ENCODE data around the gene NPHP4.

NPHP4 gene

DNA sequence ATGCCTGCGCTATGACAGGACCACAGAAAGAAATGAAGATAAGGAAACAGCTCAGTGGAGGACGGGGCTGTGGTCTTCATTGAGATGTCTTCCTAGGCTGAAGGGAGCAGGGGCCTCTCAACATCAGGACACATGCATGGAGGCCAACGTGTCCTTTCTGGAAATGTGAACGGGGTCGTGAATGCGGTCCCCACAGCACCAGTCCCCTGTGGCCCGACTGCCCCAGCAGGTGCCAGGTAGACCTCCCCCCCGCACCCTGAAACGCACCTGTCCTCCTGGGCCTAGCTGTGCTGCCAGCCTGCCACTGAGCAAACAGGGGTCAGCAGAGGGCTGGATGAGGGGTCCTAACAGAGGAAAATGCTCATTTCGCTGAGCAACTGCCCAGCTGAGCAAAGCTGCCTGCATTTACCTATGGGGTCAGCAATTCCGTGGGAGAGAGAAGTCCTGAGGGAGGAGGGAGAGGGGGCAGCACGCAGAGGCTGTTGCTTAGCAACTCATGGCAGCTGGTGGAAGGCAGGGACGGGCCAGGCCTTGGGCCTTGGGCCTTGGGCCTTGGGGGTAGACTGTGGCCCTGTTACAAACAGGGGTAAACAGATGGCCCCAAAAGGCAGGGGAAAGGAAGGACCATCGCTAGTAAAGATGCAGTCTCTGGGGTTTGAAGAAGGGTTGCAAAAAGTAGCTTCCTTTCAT, 77.4 kb downstream of the NPHP4 start:
- peaks cover 0 to 9% (median 0%) of the 10 kb centered on the region in 5 donors for H3K36me3 ChIP-seq (ENCODE audit: control insufficient read depth in 5 of 5, insufficient read depth in 5 of 5, low read length in 5 of 5)
- H3K4me3 ChIP-seq (ENCODE audit: low read depth in 1 of 5, low read length in 5 of 5), result no peak overlapping the region
- H3K27ac ChIP-seq (ENCODE audit: low read depth, low read length), result no peak overlapping the region
- peaks cover 0 to 7% (median 0%) of the 10 kb centered on the region in 5 donors for H3K4me1 ChIP-seq (ENCODE audit: control insufficient read depth in 5 of 5, insufficient read depth in 5 of 5, low read length in 5 of 5)
- no peaks in the 10 kb centered on the region for H3K27me3 ChIP-seq (ENCODE audit: control insufficient read depth in 5 of 5, insufficient read depth in 4 of 5, low read length in 5 of 5)
- H3K9ac ChIP-seq (ENCODE audit: low read length in 5 of 5), result no peak overlapping the region
- H3K9me3 ChIP-seq (ENCODE audit: control insufficient read depth in 5 of 5, low read length in 5 of 5), result no peaks in the 10 kb centered on the region

DNA sequence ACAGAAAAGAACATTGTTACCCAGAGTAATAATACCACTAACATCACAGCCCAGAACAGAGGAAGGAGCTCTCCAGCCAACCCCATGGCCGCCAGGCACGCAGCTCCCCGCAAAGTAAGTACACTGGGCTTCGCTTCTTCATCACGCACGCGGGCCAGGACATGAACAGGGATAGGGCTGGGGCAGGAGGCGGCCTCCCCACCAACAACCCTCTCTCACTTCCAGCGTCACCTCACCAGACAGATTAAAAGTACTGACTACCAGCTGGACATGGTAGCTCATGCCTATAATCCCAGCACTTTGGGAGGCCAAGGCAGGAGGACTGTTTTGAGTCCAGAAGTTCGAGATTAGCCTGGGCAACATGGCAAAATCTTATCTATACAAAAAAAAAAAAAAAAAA, 78.3 kb downstream of the NPHP4 start:
- no peak overlapping the region for H3K4me3 ChIP-seq (ENCODE audit: low read depth in 1 of 5, low read length in 5 of 5)
- H3K27me3 ChIP-seq (ENCODE audit: control insufficient read depth in 5 of 5, insufficient read depth in 4 of 5, low read length in 5 of 5), result no peaks in the 10 kb centered on the region
- H3K9ac ChIP-seq (ENCODE audit: low read length in 5 of 5), result no peak overlapping the region
- no peaks in the 10 kb centered on the region for H3K9me3 ChIP-seq (ENCODE audit: control insufficient read depth in 5 of 5, low read length in 5 of 5)
- peaks cover 0 to 7% (median 0%) of the 10 kb centered on the region in 5 donors for H3K4me1 ChIP-seq (ENCODE audit: control insufficient read depth in 5 of 5, insufficient read depth in 5 of 5, low read length in 5 of 5)
- H3K36me3 ChIP-seq (ENCODE audit: control insufficient read depth in 5 of 5, insufficient read depth in 5 of 5, low read length in 5 of 5), result peaks cover 0 to 14% (median 0%) of the 10 kb centered on the region in 5 donors
- no peak overlapping the region for H3K27ac ChIP-seq (ENCODE audit: low read depth, low read length)

DNA sequence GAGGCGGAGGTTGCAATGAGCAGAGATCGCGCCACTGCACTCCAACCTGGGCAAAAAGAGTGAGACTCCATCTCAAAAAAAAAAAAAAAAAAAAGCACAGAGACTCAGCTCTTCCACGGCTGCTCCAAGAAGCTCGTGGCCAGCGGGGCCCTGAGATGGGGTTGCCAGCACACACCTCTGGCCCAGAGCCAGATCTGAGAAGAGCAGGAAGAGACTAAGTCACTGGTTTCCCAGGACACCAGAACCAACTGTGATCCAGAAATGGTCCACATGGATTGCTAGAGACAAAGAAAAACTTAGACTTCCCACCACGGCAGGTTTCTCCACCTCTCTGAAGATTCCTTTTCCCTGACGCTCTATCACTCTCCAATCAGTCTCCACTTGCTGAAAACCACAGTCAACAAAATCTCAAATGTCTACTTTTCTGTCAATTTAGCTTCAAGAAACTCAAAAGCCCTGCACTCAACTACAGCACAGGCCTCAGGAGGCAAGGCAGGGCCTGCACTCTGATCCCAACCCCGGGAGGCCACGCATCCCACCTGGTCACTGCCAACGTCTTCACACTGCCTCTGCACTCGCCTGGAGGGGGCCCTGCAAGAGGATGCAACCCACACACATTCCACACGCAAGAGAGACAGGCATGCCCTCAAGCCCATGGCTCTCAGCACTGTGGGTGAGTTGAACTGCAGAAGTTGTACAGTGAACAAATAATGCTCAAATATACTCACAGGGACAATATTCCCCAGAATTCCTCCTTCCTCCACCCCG, 79.0 kb downstream of the NPHP4 start:
- Histone ChIP-seq H3K9ac (ENCODE audit: low read length in 5 of 5) (no peak overlapping the region), H3K4me1 (ENCODE audit: control insufficient read depth in 5 of 5, insufficient read depth in 5 of 5, low read length in 5 of 5) (peaks cover 0 to 7% (median 0%) of the 10 kb centered on the region in 5 donors), H3K9me3 (ENCODE audit: control insufficient read depth in 5 of 5, low read length in 5 of 5) (no peaks in the 10 kb centered on the region), H3K27me3 (ENCODE audit: control insufficient read depth in 5 of 5, insufficient read depth in 4 of 5, low read length in 5 of 5) (no peaks in the 10 kb centered on the region), H3K36me3 (ENCODE audit: control insufficient read depth in 5 of 5, insufficient read depth in 5 of 5, low read length in 5 of 5) (peaks cover 0 to 19% (median 0%) of the 10 kb centered on the region in 5 donors), H3K27ac (ENCODE audit: low read depth, low read length) (no peak overlapping the region), H3K4me3 (ENCODE audit: low read depth in 1 of 5, low read length in 5 of 5) (no peak overlapping the region)

DNA sequence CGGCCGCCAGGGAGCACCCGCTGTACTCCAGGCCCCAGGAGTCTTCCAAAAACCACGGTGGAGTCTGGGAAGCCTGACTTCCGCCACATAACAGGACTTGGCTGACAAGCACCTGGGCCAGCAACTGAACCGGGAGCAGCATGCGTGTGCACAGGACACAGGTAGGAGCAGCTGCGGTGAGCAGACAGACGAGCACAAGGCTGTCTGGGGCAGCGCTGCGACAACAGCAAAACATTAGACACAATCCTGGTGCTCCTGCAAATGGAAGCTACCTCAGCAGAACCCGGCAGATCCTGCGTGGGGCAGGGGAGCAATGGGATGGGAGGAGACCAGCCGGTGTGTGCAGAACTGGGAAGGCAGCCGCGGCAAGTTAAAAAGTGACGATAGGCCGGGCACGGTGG, 80.4 kb downstream of the NPHP4 start:
- Histone ChIP-seq H3K4me1 (ENCODE audit: control insufficient read depth in 5 of 5, insufficient read depth in 5 of 5, low read length in 5 of 5) (peaks cover 0 to 7% (median 0%) of the 10 kb centered on the region in 5 donors), H3K9me3 (ENCODE audit: control insufficient read depth in 5 of 5, low read length in 5 of 5) (no peaks in the 10 kb centered on the region), H3K27ac (ENCODE audit: low read depth, low read length) (no peak overlapping the region), H3K36me3 (ENCODE audit: control insufficient read depth in 5 of 5, insufficient read depth in 5 of 5, low read length in 5 of 5) (peaks cover 0 to 32% (median 2%) of the 10 kb centered on the region in 5 donors), H3K4me3 (ENCODE audit: low read depth in 1 of 5, low read length in 5 of 5) (no peak overlapping the region), H3K9ac (ENCODE audit: low read length in 5 of 5) (no peak overlapping the region), H3K27me3 (ENCODE audit: control insufficient read depth in 5 of 5, insufficient read depth in 4 of 5, low read length in 5 of 5) (no peaks in the 10 kb centered on the region)

DNA sequence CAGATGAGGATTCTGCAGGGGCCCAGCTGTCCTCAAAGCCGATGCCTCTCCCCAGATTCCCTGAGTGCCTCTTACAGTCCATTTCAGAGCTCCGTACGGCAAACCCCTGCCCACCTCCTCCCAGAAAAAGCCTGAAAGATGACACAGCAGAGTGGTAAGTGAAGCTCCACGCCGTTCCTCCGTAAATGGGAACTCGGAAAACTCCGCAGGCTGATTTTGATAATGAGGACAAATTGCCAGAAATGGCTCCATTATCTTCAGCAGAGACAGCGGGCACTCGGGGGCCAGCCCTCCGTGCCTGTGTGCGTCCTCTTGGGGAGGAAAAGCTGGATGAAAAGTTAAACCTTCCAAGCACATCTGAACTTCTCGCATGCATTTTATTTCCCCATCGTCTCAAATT, 81.1 kb downstream of the NPHP4 start:
- Histone ChIP-seq H3K9ac (ENCODE audit: low read length in 5 of 5) (no peak overlapping the region), H3K27ac (ENCODE audit: low read depth, low read length) (no peak overlapping the region), H3K27me3 (ENCODE audit: control insufficient read depth in 5 of 5, insufficient read depth in 4 of 5, low read length in 5 of 5) (no peaks in the 10 kb centered on the region), H3K36me3 (ENCODE audit: control insufficient read depth in 5 of 5, insufficient read depth in 5 of 5, low read length in 5 of 5) (peaks cover 0 to 38% (median 7%) of the 10 kb centered on the region in 5 donors), H3K9me3 (ENCODE audit: control insufficient read depth in 5 of 5, low read length in 5 of 5) (no peaks in the 10 kb centered on the region), H3K4me3 (ENCODE audit: low read depth in 1 of 5, low read length in 5 of 5) (no peak overlapping the region), H3K4me1 (ENCODE audit: control insufficient read depth in 5 of 5, insufficient read depth in 5 of 5, low read length in 5 of 5) (peaks cover 0 to 7% (median 0%) of the 10 kb centered on the region in 5 donors)

DNA sequence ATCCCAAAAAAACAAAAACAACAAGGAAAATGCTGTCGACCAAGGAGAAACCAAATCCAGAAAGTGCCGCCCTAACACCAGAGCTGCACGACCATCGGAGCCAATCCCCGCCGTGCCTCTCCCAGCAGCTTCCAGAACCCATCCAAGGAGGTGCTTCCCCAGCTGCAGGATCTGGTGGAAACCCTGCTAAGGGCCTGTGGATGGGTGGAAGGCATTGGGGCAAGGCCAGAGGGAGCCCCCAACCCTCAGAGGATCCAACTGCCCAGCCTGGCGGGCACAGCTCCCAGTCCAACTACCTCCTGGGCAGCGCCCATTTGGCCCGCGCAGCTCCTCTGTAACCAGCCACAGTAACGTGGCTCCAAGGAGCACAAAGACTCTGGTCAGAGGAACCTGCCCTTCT, 81.6 kb downstream of the NPHP4 start:
- no peaks in the 10 kb centered on the region for H3K9me3 ChIP-seq (ENCODE audit: control insufficient read depth in 5 of 5, low read length in 5 of 5)
- H3K9ac ChIP-seq (ENCODE audit: low read length in 5 of 5), result no peak overlapping the region
- no peak overlapping the region for H3K4me3 ChIP-seq (ENCODE audit: low read depth in 1 of 5, low read length in 5 of 5)
- peaks cover 0 to 4% (median 0%) of the 10 kb centered on the region in 5 donors for H3K4me1 ChIP-seq (ENCODE audit: control insufficient read depth in 5 of 5, insufficient read depth in 5 of 5, low read length in 5 of 5)
- peaks cover 0 to 42% (median 7%) of the 10 kb centered on the region in 5 donors for H3K36me3 ChIP-seq (ENCODE audit: control insufficient read depth in 5 of 5, insufficient read depth in 5 of 5, low read length in 5 of 5)
- H3K27ac ChIP-seq (ENCODE audit: low read depth, low read length), result no peak overlapping the region
- no peaks in the 10 kb centered on the region for H3K27me3 ChIP-seq (ENCODE audit: control insufficient read depth in 5 of 5, insufficient read depth in 4 of 5, low read length in 5 of 5)

DNA sequence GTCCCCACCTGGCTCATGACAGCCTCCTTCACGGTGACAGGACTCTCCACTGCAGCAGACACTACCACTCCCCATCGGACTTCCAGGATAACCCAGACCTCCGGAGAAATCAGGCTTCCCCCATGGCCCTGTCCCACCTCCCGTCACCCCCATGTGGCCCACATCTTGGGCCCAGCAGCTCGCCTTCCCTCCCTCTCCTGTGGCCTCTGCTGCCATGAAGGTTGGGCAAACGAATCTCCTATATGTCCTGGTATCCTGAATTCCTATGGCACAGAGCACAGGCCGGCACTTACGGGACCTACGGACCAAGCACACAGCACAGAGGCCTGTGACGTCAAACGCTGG, 82.0 kb downstream of the NPHP4 start:
- Histone ChIP-seq H3K4me1 (ENCODE audit: control insufficient read depth in 5 of 5, insufficient read depth in 5 of 5, low read length in 5 of 5) (peaks cover 0 to 3% (median 0%) of the 10 kb centered on the region in 5 donors), H3K4me3 (ENCODE audit: low read depth in 1 of 5, low read length in 5 of 5) (no peak overlapping the region), H3K27ac (ENCODE audit: low read depth, low read length) (no peak overlapping the region), H3K27me3 (ENCODE audit: control insufficient read depth in 5 of 5, insufficient read depth in 4 of 5, low read length in 5 of 5) (peaks cover 0 to 3% (median 0%) of the 10 kb centered on the region in 5 donors), H3K36me3 (ENCODE audit: control insufficient read depth in 5 of 5, insufficient read depth in 5 of 5, low read length in 5 of 5) (peaks cover 0 to 45% (median 11%) of the 10 kb centered on the region in 5 donors), H3K9me3 (ENCODE audit: control insufficient read depth in 5 of 5, low read length in 5 of 5) (no peaks in the 10 kb centered on the region), H3K9ac (ENCODE audit: low read length in 5 of 5) (no peak overlapping the region)

DNA sequence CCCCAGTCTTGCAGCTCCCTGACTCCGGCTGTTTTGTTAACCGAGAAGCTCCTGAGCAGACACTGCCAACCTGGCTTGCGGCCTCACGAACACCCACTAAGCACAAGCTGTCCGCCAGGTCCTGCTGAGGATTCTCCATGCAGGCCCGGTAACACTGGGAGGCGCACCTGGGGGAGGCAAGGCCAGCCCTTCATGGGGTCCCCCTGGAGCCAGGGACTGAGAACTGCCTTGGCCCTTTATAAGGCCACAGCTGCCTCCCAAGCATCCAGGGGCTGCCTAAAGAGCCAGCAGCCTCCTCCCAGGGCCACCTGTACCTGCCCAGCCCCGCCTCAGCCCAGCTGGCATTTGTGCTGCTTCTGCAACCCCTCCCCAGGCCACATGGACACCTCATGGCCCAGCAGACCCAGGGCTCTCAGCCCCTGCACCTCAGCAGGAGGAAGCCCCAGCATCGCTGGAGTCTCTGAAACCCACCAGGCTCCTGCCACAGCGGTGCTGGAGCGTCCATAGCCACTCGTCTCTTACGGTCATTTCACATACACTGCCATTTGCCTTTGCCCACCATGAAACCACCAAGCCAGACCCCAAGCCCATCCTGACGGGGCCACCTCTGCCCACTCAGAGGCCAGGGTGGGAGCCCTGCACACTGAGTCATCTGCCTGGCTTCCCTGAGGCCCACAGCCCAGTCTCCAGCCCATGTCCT, 82.5 kb downstream of the NPHP4 start:
- H3K27me3 ChIP-seq (ENCODE audit: control insufficient read depth in 5 of 5, insufficient read depth in 4 of 5, low read length in 5 of 5), result peaks cover 0 to 4% (median 0%) of the 10 kb centered on the region in 5 donors
- H3K9ac ChIP-seq (ENCODE audit: low read length in 5 of 5), result no peak overlapping the region
- H3K4me1 ChIP-seq (ENCODE audit: control insufficient read depth in 5 of 5, insufficient read depth in 5 of 5, low read length in 5 of 5), result peaks cover 0 to 5% (median 0%) of the 10 kb centered on the region in 5 donors
- H3K9me3 ChIP-seq (ENCODE audit: control insufficient read depth in 5 of 5, low read length in 5 of 5), result no peaks in the 10 kb centered on the region
- peaks cover 2 to 51% (median 16%) of the 10 kb centered on the region in 5 donors for H3K36me3 ChIP-seq (ENCODE audit: control insufficient read depth in 5 of 5, insufficient read depth in 5 of 5, low read length in 5 of 5)
- H3K27ac ChIP-seq (ENCODE audit: low read depth, low read length), result no peak overlapping the region
- no peak overlapping the region for H3K4me3 ChIP-seq (ENCODE audit: low read depth in 1 of 5, low read length in 5 of 5)

DNA sequence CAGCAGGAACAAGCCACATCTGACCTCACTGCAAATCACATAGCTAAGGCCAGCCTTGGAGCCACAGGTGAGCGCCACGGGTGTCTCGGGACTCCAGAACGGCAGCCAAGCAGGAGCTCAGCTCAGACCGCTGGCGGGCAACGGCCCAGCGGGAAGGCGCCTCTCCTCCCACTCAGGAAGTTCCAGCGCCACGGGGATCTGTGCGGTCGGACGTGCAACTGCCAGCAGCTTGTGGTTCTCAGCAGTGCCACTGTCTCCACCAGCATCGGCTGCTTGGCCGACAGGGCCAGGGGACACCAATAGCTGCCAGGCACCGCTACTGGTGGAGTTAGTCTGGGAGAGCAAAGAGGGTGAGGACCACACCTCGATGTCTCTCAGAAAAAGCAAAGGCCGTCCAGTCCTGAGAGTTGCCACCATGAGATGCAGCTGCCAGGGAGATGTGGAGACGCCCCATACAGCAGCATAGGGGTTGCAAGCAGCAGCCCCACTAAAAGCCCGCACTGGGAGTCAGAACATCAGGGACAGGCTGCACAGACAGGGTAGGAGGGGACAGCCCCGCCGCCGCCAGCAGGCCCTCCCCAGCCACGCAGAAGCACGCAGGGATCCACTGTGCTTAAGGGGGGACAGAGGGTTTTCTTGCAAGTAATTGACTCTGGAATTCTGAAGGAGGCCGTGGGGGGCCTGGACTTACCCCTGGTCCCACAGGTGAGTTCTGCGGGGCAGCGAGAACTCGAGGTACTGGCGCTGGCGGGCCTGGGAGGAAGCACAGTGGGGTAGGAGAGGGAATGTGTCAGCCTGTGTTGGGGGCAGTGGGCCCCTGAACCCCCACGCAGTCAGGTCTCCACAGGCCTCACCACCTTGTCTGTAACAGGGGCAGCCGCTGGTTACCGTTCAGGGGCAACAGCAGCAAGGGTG, 83.5 kb downstream of the NPHP4 start:
- Histone ChIP-seq H3K27ac (ENCODE audit: low read depth, low read length) (no peak overlapping the region), H3K27me3 (ENCODE audit: control insufficient read depth in 5 of 5, insufficient read depth in 4 of 5, low read length in 5 of 5) (peaks cover 0 to 4% (median 0%) of the 10 kb centered on the region in 5 donors), H3K4me3 (ENCODE audit: low read depth in 1 of 5, low read length in 5 of 5) (no peak overlapping the region), H3K4me1 (ENCODE audit: control insufficient read depth in 5 of 5, insufficient read depth in 5 of 5, low read length in 5 of 5) (peaks cover 0 to 5% (median 0%) of the 10 kb centered on the region in 5 donors), H3K9ac (ENCODE audit: low read length in 5 of 5) (no peak overlapping the region), H3K36me3 (ENCODE audit: control insufficient read depth in 5 of 5, insufficient read depth in 5 of 5, low read length in 5 of 5) (peaks cover 2 to 61% (median 23%) of the 10 kb centered on the region in 5 donors), H3K9me3 (ENCODE audit: control insufficient read depth in 5 of 5, low read length in 5 of 5) (no peaks in the 10 kb centered on the region)

Data from subcutaneous abdominal adipose tissue (tissue), 5 donors.